Smooth muscle cell (in vitro differentiated cells): ENCODE data around the gene COPG2. TPM values are rescaled to one million over a fixed set of nuclear protein-coding genes. Genes with fewer than 3 reads are reported as not detected.
"Not testable (repeated sequence)": the region's sequence is repeated elsewhere in the genome, so short reads cannot be mapped to it uniquely, and the experiment has no call there.

Source experiments
- DNase-seq: peaks from one replicate; lab custom pipeline; 2025; ENCODE audit not compliant: unreplicated experiment; lab: John Stamatoyannopoulos, UW
- H2AFZ ChIP-seq: fragments of 200-600 bp; sonication (generic); 2 replicates; pipeline ENCODE4 v1.6.0; 2016; ENCODE audit warnings: antibody characterized with exemption, low read depth, mild to moderate bottlenecking
- H3F3A ChIP-seq: fragments of 200-600 bp; sonication (generic); 2 replicates; pipeline ENCODE4 v1.6.0; 2017; ENCODE audit warnings: antibody characterized with exemption, low read depth
- H3K27ac ChIP-seq: fragments of 200-600 bp; sonication (generic); 2 replicates; pipeline ENCODE4 v1.5.1; 2016; ENCODE audit warnings: low read depth, mild to moderate bottlenecking
- H3K27me3 ChIP-seq: fragments of 200-600 bp; sonication (generic); 2 replicates; pipeline ENCODE4 v1.6.1; 2016; ENCODE audit warnings: low read depth, mild to moderate bottlenecking
- H3K36me3 ChIP-seq: fragments of 200-600 bp; sonication (generic); 2 replicates; pipeline ENCODE4 v1.5.1; 2016; ENCODE audit warnings: low read depth
- H3K4me1 ChIP-seq: fragments of 200-600 bp; sonication (generic); 2 replicates; pipeline ENCODE4 v1.5.1; 2016; ENCODE audit warnings: low read depth
- H3K4me2 ChIP-seq: fragments of 200-600 bp; sonication (generic); 2 replicates; pipeline ENCODE4 v1.6.0; 2016; ENCODE audit warnings: mild to moderate bottlenecking
- H3K4me3 ChIP-seq: fragments of 200-600 bp; sonication (generic); 2 replicates; pipeline ENCODE4 v1.5.1; 2016; ENCODE audit warnings: mild to moderate bottlenecking
- H3K79me2 ChIP-seq: fragments of 200-600 bp; sonication (generic); 2 replicates; pipeline ENCODE4 v1.6.0; 2016; ENCODE audit warnings: low read depth, mild to moderate bottlenecking
- H3K9ac ChIP-seq: fragments of 200-600 bp; sonication (generic); 2 replicates; pipeline ENCODE4 v1.6.0; 2016; ENCODE audit warnings: low read depth
- H3K9me3 ChIP-seq: fragments of 200-600 bp; sonication (generic); replicated peaks from 2 replicates; pipeline ENCODE4 v1.5.1; 2016; ENCODE audit warnings: low read depth
- H4K20me1 ChIP-seq: fragments of 200-600 bp; sonication (generic); 2 replicates; pipeline ENCODE4 v1.6.0; 2016; ENCODE audit warnings: low read depth
- CTCF ChIP-seq: fragments of 200-600 bp; sonication (generic); IDR thresholded peaks from 2 replicates; pipeline ENCODE4 v1.5.1; 2017; ENCODE audit warnings: borderline replicate concordance, mild to moderate bottlenecking, antibody characterized with exemption; ENCODE audit not compliant: insufficient read depth, poor library complexity, severe bottlenecking
- WGBS: methylation state at CpG from one replicate; pipeline ENCODE4 v1.1.7; 2016; ENCODE audit warnings: low lambda C conversion rate; 5-methylcytosine and 5-hydroxymethylcytosine counted together
- polyA plus RNA-seq: library from polyadenylated mRNA; unstranded; fragments of >200 nt; fragmentation: Nextera tagmentation; extraction: Ambion mirVana; gene quantifications from 2 replicates; pipeline ENCODE4 v1.2.1, GENCODE V29; 2016
- total RNA-seq: library from RNA; depleted of rRNA; stranded (reverse); fragments of >200 nt; gene quantifications from 2 replicates; pipeline ENCODE4 v1.2.3, GENCODE V29; 2014

COPG2 gene
- total and polyA plus RNA-seq, 2 experiments from 2014 or later, result 5.6 to 39.8 TPM

- Histone ChIP-seq H3K27me3 (no peaks in the 10 kb centered on the region), H3K4me3 (no peak overlapping the region), H3K9ac (no peak overlapping the region), H3K4me1 (no peaks in the 10 kb centered on the region), H3F3A (no peaks in the 10 kb centered on the region), H3K9me3 (no peaks in the 10 kb centered on the region), H4K20me1 (peaks cover 34% of the 10 kb centered on the region), H2AFZ (no peak overlapping the region), H3K36me3 (no peaks in the 10 kb centered on the region), H3K27ac (no peak overlapping the region), H3K4me2 (no peak overlapping the region), H3K79me2 (no peaks in the 10 kb centered on the region)
- no peak for TF ChIP-seq CTCF
- no peak for DNase-seq
- 93% methylated on average over 4 of the region's 4 CpGs for WGBS
Observed at GRCh38 chr7:130521258-130521951, 147.1 kb downstream of the COPG2 start.

- no peak for DNase-seq
- TF ChIP-seq CTCF, result no peak
- WGBS, result 93% methylated on average over 3 of the region's 3 CpGs
Observed at GRCh38 chr7:130515315-130516040, 153.1 kb downstream of the COPG2 start.

GRCh38 chr7:130513447-130513846, 155.1 kb downstream of the COPG2 start:
- Histone ChIP-seq H3K36me3 (no peaks in the 10 kb centered on the region), H3K79me2 (no peaks in the 10 kb centered on the region), H3F3A (no peaks in the 10 kb centered on the region), H3K9me3 (no peaks in the 10 kb centered on the region), H3K27me3 (no peaks in the 10 kb centered on the region), H3K4me1 (no peaks in the 10 kb centered on the region), H3K27ac (no peak overlapping the region), H2AFZ (no peak overlapping the region), H3K4me3 (no peak overlapping the region), H3K4me2 (no peak overlapping the region), H3K9ac (no peak overlapping the region), H4K20me1 (peaks cover 15% of the 10 kb centered on the region)
- 100% methylated on average over 1 of the region's 1 CpG for WGBS
- TF ChIP-seq CTCF, result no peak
- DNase-seq, result no peak

More at GRCh38 chr7:130515315-130516040, 153.1 kb downstream of the COPG2 start:
- Histone ChIP-seq H3F3A (no peaks in the 10 kb centered on the region), H3K27ac (no peak overlapping the region), H3K27me3 (no peaks in the 10 kb centered on the region), H2AFZ (no peak overlapping the region), H4K20me1 (peaks cover 28% of the 10 kb centered on the region), H3K36me3 (no peaks in the 10 kb centered on the region), H3K4me2 (no peak overlapping the region), H3K9me3 (no peaks in the 10 kb centered on the region), H3K79me2 (no peaks in the 10 kb centered on the region), H3K9ac (no peak overlapping the region), H3K4me3 (no peak overlapping the region), H3K4me1 (no peaks in the 10 kb centered on the region)

GRCh38 chr7:130512038-130512437, 156.5 kb downstream of the COPG2 start:
- 100% methylated on average over 3 of the region's 3 CpGs for WGBS
- not testable (repeated sequence) for H3K4me2 ChIP-seq, H3K27me3 ChIP-seq, H2AFZ ChIP-seq, H3F3A ChIP-seq, H3K4me3 ChIP-seq, H3K36me3 ChIP-seq, H3K79me2 ChIP-seq, H4K20me1 ChIP-seq, H3K9me3 ChIP-seq, H3K4me1 ChIP-seq, DNase-seq, H3K27ac ChIP-seq, H3K9ac ChIP-seq
